H1 (cell line): Measurements from ENCODE around the gene ADAM19. TPM values are rescaled to one million over a fixed set of nuclear protein-coding genes. Genes with fewer than 3 reads are reported as not detected.

Source experiments
- KDM1A ChIP-seq: fragments of 200-600, 300-600 bp; sonication (generic); IDR thresholded peaks from 2 replicates; pipeline ENCODE4 v1.7.1; 2016; ENCODE audit warnings: mild to moderate bottlenecking, low read length, borderline replicate concordance
- KDM4A ChIP-seq: IDR thresholded peaks from one replicate; pipeline ENCODE4 v1.7.1; 2012; ENCODE audit warnings: low read depth, mild to moderate bottlenecking, moderate library complexity, low read length, inconsistent platforms; ENCODE audit not compliant: severe bottlenecking
- NANOG ChIP-seq: IDR thresholded peaks from 2 replicates; pipeline ENCODE4 v1.6.1; 2011; ENCODE audit warnings: low read length, low read depth, mild to moderate bottlenecking, inconsistent platforms; ENCODE audit not compliant: insufficient read depth, poor library complexity, severe bottlenecking
- RAD21 ChIP-seq, 2 experiments: IDR thresholded peaks in 1 of 2; conservative IDR thresholded peaks in 1 of 2; 2 replicates each; pipeline ENCODE4 v1.6.1; 2011; ENCODE audit warnings: low read depth in 2 of 2, low read length in 2 of 2, improper control_type of control experiment in 1 of 2, inconsistent platforms in 1 of 2, mild to moderate bottlenecking in 1 of 2, moderate library complexity in 1 of 2
- RBBP5 ChIP-seq: IDR thresholded peaks from 2 replicates; pipeline ENCODE4 v1.7.1; 2012; ENCODE audit warnings: low read depth, mild to moderate bottlenecking, inconsistent platforms, low read length, moderate library complexity, borderline replicate concordance
- RNF2 ChIP-seq: fragments of 200-900, 300-1000 bp; sonication (generic); IDR thresholded peaks from 2 replicates; pipeline ENCODE4 v1.7.1; 2016; ENCODE audit warnings: borderline replicate concordance, low read depth, mild to moderate bottlenecking, antibody characterized with exemption, low read length; ENCODE audit not compliant: poor library complexity, severe bottlenecking; ENCODE audit errors: missing control alignments
- SIN3A ChIP-seq, 2 experiments: IDR thresholded peaks in 1 of 2; conservative IDR thresholded peaks in 1 of 2; 2 replicates each; pipeline ENCODE4 v1.6.1; 2011 to 2012; ENCODE audit warnings: low read length in 2 of 2, improper control_type of control experiment in 1 of 2, low read depth in 1 of 2, mild to moderate bottlenecking in 1 of 2
- TAF7 ChIP-seq: optimal IDR thresholded peaks from 2 replicates; pipeline ENCODE3; 2011; ENCODE audit warnings: low read depth, mild to moderate bottlenecking, inconsistent platforms, low read length, moderate library complexity, borderline replicate concordance
- polyA plus RNA-seq, 7 experiments: library from polyadenylated mRNA; depleted of rRNA in 3 of 7; stranded (reverse) in 5 of 7; unstranded in 2 of 7; fragments of >200 nt in 5 of 7; fragments of 200-250 nt in 2 of 7; gene quantifications; 1 replicate in 5 of 7; 2 replicates in 1 of 7; 4 replicates in 1 of 7; pipeline versions ENCODE4 v1.2.1 to v1.2.3, GENCODE V29; 2011 to 2013; ENCODE audit warnings: missing spikeins in 2 of 7, mixed read lengths in 2 of 7
- total RNA-seq: library from RNA; stranded (reverse); fragmentation: NEBNext Ultra II Directional; extraction: Animal tissue kit (Norgen Biotek cat#: 25700); gene quantifications from 2 replicates; pipeline ENCODE4 v1.2.1, GENCODE V29; 2021
- TF ChIP-seq, protein P1 (sequence below): IDR thresholded peaks from 2 replicates; pipeline ENCODE4 v1.6.1; 2012; ENCODE audit warnings: inconsistent platforms

Gene ADAM19
- total and polyA plus RNA-seq, 2 of the 8 experiments (the other 6 are each of a cell fraction or from before 2014, with no cell fraction given), result 6.5 to 22.7 TPM

DNA sequence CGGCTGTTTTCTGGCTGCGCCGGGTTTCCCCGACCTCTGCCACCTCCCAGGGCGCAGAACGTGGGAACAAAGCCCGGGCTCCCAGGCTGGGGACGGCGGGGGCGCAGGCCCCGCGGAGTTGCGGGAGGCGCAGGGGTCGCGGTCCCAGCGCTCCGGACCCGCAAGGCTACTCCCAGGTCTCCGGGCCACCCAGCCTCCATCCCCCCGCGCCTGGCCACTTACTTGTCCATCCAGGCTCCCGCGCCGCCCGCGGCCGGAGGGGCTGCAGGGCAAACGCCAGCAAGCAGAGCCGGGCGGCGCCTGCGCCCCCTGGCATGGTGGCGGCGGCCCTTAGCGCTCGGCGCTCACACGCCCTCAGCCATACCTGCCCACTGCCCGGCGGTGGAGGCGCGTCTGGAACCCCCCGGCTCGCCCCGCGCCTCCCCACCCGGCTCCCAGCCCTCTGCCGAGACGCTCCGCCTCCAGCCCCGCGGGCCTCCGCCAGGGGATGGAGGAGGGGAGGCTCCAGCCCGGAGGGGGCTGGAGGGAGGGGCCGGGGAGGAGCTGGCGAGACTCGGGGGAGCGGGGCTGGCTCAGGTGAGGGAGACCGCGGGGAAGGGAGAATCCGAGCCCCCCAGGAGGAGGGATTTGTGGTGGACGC, at the start of gene ADAM19 (continued):
- TF ChIP-seq KDM1A, result no peak
- TF ChIP-seq, protein P1, sequence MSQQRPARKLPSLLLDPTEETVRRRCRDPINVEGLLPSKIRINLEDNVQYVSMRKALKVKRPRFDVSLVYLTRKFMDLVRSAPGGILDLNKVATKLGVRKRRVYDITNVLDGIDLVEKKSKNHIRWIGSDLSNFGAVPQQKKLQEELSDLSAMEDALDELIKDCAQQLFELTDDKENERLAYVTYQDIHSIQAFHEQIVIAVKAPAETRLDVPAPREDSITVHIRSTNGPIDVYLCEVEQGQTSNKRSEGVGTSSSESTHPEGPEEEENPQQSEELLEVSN, result no peak
- peak; percentile 86 for TF ChIP-seq KDM4A
- TF ChIP-seq TAF7, result peak; percentile 36
- no peak for TF ChIP-seq RNF2
- peak in 1 of 2 experiments; percentile 25; a peak in 1 of 4 replicates for TF ChIP-seq SIN3A (conservative IDR thresholded peaks at IDR 0.05 in 1 of 2, IDR thresholded peaks at IDR 0.05 in 1 of 2; ENCODE audit: low read depth in 1 of 2, low read length in 2 of 2)
- no peak; a peak in 1 of 4 replicates for TF ChIP-seq RAD21 (IDR thresholded peaks at IDR 0.05 in 1 of 2, conservative IDR thresholded peaks at IDR 0.05 in 1 of 2; ENCODE audit: low read depth in 2 of 2, low read length in 2 of 2)
- TF ChIP-seq NANOG, result no peak
- 0 out of 2 replicates have a peak, but pooled peaks have one; percentile 81 for TF ChIP-seq RBBP5
